Smooth muscle cell (in vitro differentiated cells): Measurements from ENCODE around the gene ZNF628. TPM values are rescaled to one million over a fixed set of nuclear protein-coding genes. Genes with fewer than 3 reads are reported as not detected.

ENCODE experiments used
- DNase-seq: peaks from one replicate; lab custom pipeline; 2025; ENCODE audit not compliant: unreplicated experiment; lab: John Stamatoyannopoulos, UW
- H2AFZ ChIP-seq: fragments of 200-600 bp; sonication (generic); 2 replicates; pipeline ENCODE4 v1.6.0; 2016; ENCODE audit warnings: antibody characterized with exemption, low read depth, mild to moderate bottlenecking
- H3F3A ChIP-seq: fragments of 200-600 bp; sonication (generic); 2 replicates; pipeline ENCODE4 v1.6.0; 2017; ENCODE audit warnings: antibody characterized with exemption, low read depth
- H3K27ac ChIP-seq: fragments of 200-600 bp; sonication (generic); 2 replicates; pipeline ENCODE4 v1.5.1; 2016; ENCODE audit warnings: low read depth, mild to moderate bottlenecking
- H3K27me3 ChIP-seq: fragments of 200-600 bp; sonication (generic); 2 replicates; pipeline ENCODE4 v1.6.1; 2016; ENCODE audit warnings: low read depth, mild to moderate bottlenecking
- H3K36me3 ChIP-seq: fragments of 200-600 bp; sonication (generic); 2 replicates; pipeline ENCODE4 v1.5.1; 2016; ENCODE audit warnings: low read depth
- H3K4me1 ChIP-seq: fragments of 200-600 bp; sonication (generic); 2 replicates; pipeline ENCODE4 v1.5.1; 2016; ENCODE audit warnings: low read depth
- H3K4me2 ChIP-seq: fragments of 200-600 bp; sonication (generic); 2 replicates; pipeline ENCODE4 v1.6.0; 2016; ENCODE audit warnings: mild to moderate bottlenecking
- H3K4me3 ChIP-seq: fragments of 200-600 bp; sonication (generic); 2 replicates; pipeline ENCODE4 v1.5.1; 2016; ENCODE audit warnings: mild to moderate bottlenecking
- H3K79me2 ChIP-seq: fragments of 200-600 bp; sonication (generic); 2 replicates; pipeline ENCODE4 v1.6.0; 2016; ENCODE audit warnings: low read depth, mild to moderate bottlenecking
- H3K9ac ChIP-seq: fragments of 200-600 bp; sonication (generic); 2 replicates; pipeline ENCODE4 v1.6.0; 2016; ENCODE audit warnings: low read depth
- H3K9me3 ChIP-seq: fragments of 200-600 bp; sonication (generic); replicated peaks from 2 replicates; pipeline ENCODE4 v1.5.1; 2016; ENCODE audit warnings: low read depth
- H4K20me1 ChIP-seq: fragments of 200-600 bp; sonication (generic); 2 replicates; pipeline ENCODE4 v1.6.0; 2016; ENCODE audit warnings: low read depth
- WGBS: methylation state at CpG from one replicate; pipeline ENCODE4 v1.1.7; 2016; ENCODE audit warnings: low lambda C conversion rate; 5-methylcytosine and 5-hydroxymethylcytosine counted together
- polyA plus RNA-seq: library from polyadenylated mRNA; unstranded; fragments of >200 nt; fragmentation: Nextera tagmentation; extraction: Ambion mirVana; gene quantifications from 2 replicates; pipeline ENCODE4 v1.2.1, GENCODE V29; 2016
- total RNA-seq: library from RNA; depleted of rRNA; stranded (reverse); fragments of >200 nt; gene quantifications from 2 replicates; pipeline ENCODE4 v1.2.3, GENCODE V29; 2014
- TF ChIP-seq, protein P1 (sequence below): fragments of 200-600 bp; sonication (generic); IDR thresholded peaks from 2 replicates; pipeline ENCODE4 v1.5.1; 2017; ENCODE audit warnings: borderline replicate concordance, mild to moderate bottlenecking, antibody characterized with exemption; ENCODE audit not compliant: insufficient read depth, poor library complexity, severe bottlenecking

Gene ZNF628
- total and polyA plus RNA-seq, 2 experiments from 2014 or later: 1.3 to 2.6 TPM

DNA sequence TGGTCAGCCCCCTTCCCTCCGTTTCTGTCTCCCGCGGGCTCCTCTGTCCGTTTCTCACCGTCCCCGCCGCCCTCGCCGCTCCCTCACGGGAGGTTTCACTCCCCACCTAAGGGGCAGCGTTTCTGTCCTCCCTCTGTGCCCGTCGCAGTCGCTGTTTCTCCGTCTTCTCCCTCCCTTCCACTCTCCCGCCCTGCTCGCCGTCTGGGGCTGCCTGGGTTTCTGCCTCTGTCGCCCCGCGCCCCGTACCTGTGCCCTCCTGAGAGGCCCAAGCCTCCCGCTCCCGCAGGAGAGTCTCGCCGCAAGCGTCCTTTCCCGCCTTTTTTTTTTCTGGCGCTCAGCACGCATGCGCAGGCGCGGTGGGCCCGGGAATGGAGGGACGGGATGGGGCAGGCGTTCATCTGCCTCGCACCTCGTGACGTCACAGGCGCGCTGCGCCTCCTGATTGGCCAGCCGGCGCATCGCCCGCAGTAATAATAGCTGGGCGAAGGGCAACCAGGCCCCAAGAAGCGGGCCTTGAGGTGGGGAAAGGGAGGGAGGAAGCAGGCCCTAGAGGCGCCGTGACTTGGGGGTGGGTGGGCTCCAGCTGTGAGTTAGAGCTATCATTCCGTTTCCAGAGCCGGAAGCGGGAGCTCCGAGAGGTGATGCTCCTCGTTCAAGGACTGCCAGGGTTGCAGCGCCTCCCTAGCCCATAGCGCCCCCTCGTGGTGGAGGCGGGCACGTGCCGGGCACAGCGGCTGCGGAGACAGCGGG, 27.3 kb downstream of the ZNF628 start:
- H3K27ac ChIP-seq: no peak overlapping the region
- no peak overlapping the region for H3K9ac ChIP-seq
- peak; percentile 98 for DNase-seq

DNA sequence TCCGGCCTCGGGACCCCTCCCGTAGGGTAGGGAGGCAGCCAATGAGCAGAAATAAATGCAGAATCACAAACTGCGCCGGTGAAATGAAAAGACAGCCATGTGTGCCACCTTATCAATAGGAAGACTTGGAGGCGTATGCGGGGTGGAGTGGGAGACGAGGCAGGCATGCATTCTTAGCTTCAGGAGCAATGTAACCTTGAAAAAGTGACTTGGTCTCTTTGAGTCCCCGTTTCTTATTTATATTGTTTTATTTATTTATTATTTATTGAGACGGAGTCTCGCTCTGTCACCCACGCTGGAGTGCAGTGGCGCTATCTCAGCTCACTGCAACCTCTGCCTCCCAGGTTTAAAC, 27.8 kb downstream of the ZNF628 start:
- 48% methylated on average over 13 of the region's 13 CpGs for WGBS
- no peak overlapping the region for H3K27ac ChIP-seq
- no peaks in the 10 kb centered on the region for H3K79me2 ChIP-seq
- TF ChIP-seq, protein P1, sequence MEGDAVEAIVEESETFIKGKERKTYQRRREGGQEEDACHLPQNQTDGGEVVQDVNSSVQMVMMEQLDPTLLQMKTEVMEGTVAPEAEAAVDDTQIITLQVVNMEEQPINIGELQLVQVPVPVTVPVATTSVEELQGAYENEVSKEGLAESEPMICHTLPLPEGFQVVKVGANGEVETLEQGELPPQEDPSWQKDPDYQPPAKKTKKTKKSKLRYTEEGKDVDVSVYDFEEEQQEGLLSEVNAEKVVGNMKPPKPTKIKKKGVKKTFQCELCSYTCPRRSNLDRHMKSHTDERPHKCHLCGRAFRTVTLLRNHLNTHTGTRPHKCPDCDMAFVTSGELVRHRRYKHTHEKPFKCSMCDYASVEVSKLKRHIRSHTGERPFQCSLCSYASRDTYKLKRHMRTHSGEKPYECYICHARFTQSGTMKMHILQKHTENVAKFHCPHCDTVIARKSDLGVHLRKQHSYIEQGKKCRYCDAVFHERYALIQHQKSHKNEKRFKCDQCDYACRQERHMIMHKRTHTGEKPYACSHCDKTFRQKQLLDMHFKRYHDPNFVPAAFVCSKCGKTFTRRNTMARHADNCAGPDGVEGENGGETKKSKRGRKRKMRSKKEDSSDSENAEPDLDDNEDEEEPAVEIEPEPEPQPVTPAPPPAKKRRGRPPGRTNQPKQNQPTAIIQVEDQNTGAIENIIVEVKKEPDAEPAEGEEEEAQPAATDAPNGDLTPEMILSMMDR: no peak
- H3K9me3 ChIP-seq: no peaks in the 10 kb centered on the region
- DNase-seq: no peak
- no peak overlapping the region for H3K9ac ChIP-seq
- no peaks in the 10 kb centered on the region for H3K4me1 ChIP-seq
- H3K4me2 ChIP-seq: peak overlapping the region; percentile 90
- no peaks in the 10 kb centered on the region for H4K20me1 ChIP-seq
- peak overlapping the region; percentile 64 for H3K4me3 ChIP-seq
- H3K36me3 ChIP-seq: no peaks in the 10 kb centered on the region
- H2AFZ ChIP-seq: no peak overlapping the region
- H3F3A ChIP-seq: no peaks in the 10 kb centered on the region
- no peaks in the 10 kb centered on the region for H3K27me3 ChIP-seq

More for the DNA sequence above, 27.3 kb downstream of the ZNF628 start:
- H3K27me3 ChIP-seq: no peaks in the 10 kb centered on the region
- peak overlapping the region; percentile 90 for H3K4me2 ChIP-seq
- no peaks in the 10 kb centered on the region for H3K36me3 ChIP-seq
- H3F3A ChIP-seq: no peaks in the 10 kb centered on the region
- TF ChIP-seq, protein P1: peak; percentile 99
- H3K4me1 ChIP-seq: no peaks in the 10 kb centered on the region
- peak overlapping the region; percentile 81 for H2AFZ ChIP-seq
- H3K79me2 ChIP-seq: no peaks in the 10 kb centered on the region
- peak overlapping the region; percentile 64 for H3K4me3 ChIP-seq
- no peaks in the 10 kb centered on the region for H4K20me1 ChIP-seq
- no peaks in the 10 kb centered on the region for H3K9me3 ChIP-seq
- 25% methylated on average over 61 of the region's 64 CpGs for WGBS

DNA sequence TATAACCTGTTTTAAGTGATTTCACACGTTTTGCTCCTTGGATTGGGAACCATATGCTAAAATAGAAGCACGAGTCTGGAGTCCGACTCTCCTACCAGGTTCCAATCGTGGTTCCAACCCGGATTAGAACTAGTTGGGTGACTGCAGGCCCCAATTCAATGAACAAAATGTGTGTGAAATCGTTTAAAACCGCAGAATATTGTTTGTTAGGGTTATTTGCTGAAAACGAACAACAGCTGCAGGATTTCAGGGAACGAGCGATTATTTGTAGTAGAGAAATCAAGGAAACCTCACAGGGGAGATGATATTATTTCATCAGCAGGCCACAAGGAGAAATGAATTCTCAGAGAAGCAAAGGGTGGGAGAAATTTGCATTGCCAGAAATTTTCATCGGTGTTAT, 28.6 kb downstream of the ZNF628 start:
- Histone ChIP-seq H3K4me3 (no peak overlapping the region), H3K4me1 (no peaks in the 10 kb centered on the region), H2AFZ (no peak overlapping the region), H3K79me2 (no peaks in the 10 kb centered on the region), H3K27me3 (no peaks in the 10 kb centered on the region), H3K9me3 (no peaks in the 10 kb centered on the region), H3F3A (no peaks in the 10 kb centered on the region), H3K36me3 (no peaks in the 10 kb centered on the region), H3K27ac (no peak overlapping the region), H3K9ac (no peak overlapping the region), H3K4me2 (no peak overlapping the region), H4K20me1 (no peaks in the 10 kb centered on the region)
- TF ChIP-seq, protein P1: no peak
- DNase-seq: no peak
- 87% methylated on average over 11 of the region's 11 CpGs for WGBS

DNA sequence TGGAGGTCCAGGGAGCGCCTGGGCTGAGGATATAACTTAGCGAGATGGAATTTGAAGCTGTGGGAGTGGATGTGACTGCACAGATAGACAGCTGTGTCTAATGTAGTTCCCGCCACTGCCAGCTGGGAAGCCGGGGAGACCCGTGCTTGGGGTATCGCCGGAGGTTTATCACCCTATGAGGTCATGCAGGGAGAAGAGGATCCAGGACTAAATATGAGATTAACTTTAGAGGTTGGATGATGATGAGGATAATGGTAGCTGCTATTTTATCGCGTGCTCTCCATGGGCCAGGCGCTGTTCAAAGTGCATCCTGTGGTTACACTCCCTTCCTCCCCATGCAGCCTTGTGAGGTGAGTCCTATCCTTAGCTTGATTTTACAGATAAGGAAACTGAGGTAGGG, 31.7 kb downstream of the ZNF628 start:
- no peaks in the 10 kb centered on the region for H3K9me3 ChIP-seq
- H3K4me3 ChIP-seq: no peak overlapping the region
- 88% methylated on average over 10 of the region's 10 CpGs for WGBS
- no peak overlapping the region for H3K27ac ChIP-seq
- TF ChIP-seq, protein P1: no peak
- no peaks in the 10 kb centered on the region for H4K20me1 ChIP-seq
- H3F3A ChIP-seq: no peaks in the 10 kb centered on the region
- H2AFZ ChIP-seq: no peak overlapping the region
- no peaks in the 10 kb centered on the region for H3K79me2 ChIP-seq
- H3K36me3 ChIP-seq: no peaks in the 10 kb centered on the region
- H3K4me1 ChIP-seq: no peaks in the 10 kb centered on the region
- no peaks in the 10 kb centered on the region for H3K27me3 ChIP-seq
- no peak overlapping the region for H3K4me2 ChIP-seq
- no peak overlapping the region for H3K9ac ChIP-seq
- no peak for DNase-seq
